Measurements from ENCODE around the gene LGALS12.

DNA sequence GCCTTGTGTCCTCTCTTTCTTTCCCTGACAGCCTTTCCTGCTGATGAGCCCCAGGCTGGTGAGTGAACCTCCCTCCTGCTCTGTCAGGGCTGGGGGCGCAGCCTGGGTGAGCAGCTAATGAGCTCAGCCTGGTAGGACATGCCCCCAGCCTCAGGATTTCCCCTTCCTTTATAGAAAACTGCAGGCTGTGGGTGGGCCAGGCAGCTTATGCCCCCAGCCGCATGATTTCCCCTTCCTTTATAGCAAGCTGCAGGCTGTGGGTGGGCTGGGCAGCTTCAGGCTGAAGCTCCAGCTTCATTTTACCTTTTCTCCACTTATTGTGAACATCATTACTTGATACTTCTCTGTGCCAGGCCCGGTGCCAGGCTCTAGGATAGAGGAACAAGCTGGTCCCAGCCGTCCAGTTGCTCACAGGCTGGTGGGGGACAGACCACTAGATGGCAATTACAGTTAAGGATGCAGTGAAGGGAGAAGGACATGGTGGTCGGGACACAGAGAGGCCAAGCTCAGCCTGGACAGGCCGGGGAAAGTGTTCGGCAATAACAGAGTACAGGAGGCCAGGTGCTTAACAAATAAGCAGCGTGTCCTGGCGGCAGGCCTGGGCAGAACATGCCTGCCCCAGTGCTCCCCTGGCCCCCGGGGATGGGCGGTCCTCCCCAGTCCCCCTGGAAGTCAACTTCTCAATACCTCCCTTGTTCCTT lies 5.3 kb downstream of the LGALS12 start:
- no peak for TF ChIP-seq EP300 (IDR thresholded peaks at IDR 0.05)
- TF ChIP-seq POLR2A (IDR thresholded peaks at IDR 0.05), result no peak

Data from suprapubic skin (tissue), 2 donors.